ENCODE data around the gene DUSP6.
"Not testable (repeated sequence)": the region's sequence is repeated elsewhere in the genome, so short reads cannot be mapped to it uniquely, and the experiment has no call there.

The DUSP6 gene

DNA sequence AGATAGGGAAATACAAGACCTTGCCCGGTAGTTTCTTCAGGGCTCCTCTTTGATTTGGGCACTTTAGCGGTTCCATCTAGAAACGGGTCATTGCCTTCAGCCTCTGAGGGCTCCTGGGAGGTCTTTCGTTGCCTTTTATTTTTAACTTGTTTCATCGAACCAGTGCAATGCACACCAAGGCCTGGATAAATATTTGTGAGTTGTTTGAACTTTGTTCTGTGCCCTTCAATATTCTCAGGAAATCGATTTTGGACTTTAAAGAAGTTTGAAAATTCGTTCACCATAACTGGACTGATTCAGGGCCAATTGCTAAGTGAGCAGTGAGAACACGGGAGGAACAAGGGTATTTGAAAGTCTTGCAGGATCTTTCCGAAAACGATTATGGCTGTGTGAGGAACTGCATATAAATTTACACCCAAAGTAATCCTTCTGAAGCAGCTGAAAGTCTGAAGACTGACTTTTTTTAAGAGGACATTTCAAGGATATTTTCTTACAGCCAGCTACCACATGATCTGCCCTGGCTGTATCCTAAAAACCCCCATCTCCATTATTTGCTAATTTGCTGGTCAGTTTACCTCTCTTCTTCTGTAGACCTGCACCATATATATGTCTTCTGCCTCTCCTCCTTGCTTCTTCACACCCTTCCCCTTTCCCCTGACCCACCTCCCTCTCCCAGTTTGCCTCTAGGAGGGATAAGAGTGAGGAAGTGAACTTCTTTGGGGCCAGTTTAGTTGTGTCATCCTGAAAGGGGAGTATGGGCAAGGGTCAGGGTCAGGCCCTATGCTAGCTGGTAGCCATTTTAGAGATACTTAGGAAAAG is 8.0 kb downstream of the DUSP6 start:
- no peak for DNase-seq
- in situ Hi-C loops (cut with HindIII; ENCODE audit: low pct_ligation_motif_present, low pct_unique_long_range_greater_than_20kb, low sequenced_read_pairs), result no loop called here

DNA sequence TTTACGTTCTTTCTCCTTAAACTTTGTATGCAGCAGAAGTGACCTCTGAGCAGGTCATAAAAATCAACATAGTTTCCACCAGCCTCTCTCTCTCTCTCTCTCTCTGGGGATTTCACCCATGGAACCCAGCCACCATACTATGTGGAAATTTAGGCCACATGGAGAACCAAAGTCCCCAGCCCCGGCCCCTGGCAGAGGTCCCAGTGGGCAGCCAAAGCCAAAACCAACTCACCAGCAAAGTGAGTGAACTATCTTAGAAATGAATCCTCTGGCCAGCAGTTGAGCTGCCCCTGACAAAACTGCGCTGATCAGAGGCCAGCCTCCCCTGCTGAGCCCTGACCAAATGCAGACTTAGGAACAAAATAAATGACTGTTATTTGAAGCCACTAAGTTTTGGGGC is 9.2 kb downstream of the DUSP6 start:
- in situ Hi-C loops (cut with HindIII; ENCODE audit: low pct_ligation_motif_present, low pct_unique_long_range_greater_than_20kb, low sequenced_read_pairs), result no loop called here
- no peak for DNase-seq

DNA sequence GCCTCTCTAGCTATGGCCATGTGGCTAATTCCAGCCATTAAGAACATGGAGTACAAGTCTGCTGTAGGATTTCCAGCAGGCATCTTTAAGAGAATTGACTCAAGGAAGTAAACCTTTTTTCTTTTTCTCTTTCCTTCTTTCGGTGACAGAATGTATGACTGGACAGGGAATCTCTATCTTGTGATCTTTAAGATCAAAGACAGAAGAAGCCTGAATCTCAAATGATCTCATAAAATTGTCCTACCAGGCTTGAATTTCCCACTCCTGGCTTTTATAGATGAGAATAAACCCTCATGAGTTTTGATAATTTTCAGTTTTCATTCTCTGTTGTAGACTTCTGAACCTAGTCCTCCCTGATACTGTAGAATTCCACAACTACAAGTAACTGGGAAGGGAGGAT is 11.4 kb downstream of the DUSP6 start:
- in situ Hi-C loops (cut with HindIII; ENCODE audit: low pct_ligation_motif_present, low pct_unique_long_range_greater_than_20kb, low sequenced_read_pairs), result no loop called here
- no peak for DNase-seq

DNA sequence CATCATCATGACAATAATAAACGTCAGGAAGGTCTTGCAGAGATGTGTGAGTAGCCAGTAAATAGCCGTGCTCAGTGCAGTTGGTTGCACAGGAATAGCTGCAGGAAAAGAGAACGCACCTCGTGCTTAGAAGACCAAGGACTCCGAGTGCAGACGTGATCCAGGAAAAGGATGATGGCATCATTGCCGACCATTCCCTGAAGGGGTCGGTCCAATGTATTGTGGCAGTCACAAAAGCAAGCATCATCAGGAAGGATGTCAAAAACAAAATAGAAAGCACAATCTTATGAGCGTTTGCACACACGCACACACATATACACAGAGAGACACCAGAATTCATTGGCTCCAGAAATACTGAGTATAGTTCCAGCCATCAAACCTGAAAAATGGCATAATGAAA is 12.8 kb downstream of the DUSP6 start:
- in situ Hi-C loops (cut with HindIII; ENCODE audit: low pct_ligation_motif_present, low pct_unique_long_range_greater_than_20kb, low sequenced_read_pairs), result no loop called here
- DNase-seq, result no peak

DNA sequence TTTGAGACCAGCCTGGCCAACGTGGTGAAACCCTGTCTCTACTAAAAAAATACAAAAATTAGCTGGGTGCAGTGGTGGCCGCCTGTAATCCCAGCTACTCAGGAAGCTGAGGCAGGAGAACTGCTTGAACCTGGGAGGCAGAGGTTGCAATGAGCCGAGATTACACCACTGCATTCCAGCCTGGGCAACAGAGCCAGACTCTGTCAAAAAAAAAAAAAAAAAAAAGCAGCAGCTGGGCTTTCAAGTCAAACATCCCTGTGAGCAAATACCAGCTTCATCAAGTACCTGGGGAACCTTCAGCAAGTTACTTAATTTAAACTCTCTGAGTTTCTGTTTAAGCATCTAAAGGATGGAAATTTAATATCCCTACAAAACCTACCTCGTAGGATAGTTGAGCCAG is 15.2 kb downstream of the DUSP6 start:
- in situ Hi-C loops (cut with HindIII; ENCODE audit: low pct_ligation_motif_present, low pct_unique_long_range_greater_than_20kb, low sequenced_read_pairs); DNase-seq: not testable (repeated sequence)

DNA sequence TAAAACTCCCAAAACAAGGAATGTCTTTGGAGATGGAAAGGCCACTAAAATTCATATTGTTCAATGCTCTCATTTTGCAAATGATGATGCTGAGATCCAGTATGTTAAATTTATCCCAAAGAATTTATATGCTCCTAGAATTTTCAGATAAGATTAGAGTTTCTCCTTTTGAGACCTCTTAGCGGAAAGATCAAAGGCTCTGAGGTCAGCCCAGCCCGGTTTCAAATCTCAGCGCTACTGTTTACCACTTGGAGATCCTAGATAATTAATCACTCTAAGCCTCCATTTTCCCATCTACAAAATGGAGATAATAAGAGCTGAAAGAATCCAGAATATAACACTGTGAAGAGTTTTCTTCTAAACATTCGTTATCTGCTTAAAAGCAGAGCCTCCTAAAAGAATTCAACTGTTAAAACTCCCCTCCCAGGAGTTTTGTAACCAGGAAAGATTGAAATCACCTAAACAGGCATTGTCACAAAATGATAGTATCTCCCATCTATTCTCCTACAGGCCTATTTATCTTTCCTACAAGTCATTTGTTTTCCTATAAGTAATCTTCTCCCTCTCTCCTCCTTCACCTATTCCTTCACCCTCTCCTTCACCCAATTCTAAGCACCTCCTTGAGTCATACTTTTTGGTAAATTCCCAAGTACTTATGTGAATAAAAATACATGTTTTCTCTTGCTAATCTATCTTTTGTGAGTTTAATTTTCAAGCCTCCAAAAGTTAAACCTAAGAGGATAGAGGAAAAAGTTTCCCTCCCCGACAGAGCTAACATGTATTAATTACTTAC is 16.7 kb downstream of the DUSP6 start:
- in situ Hi-C loops (cut with HindIII; ENCODE audit: low pct_ligation_motif_present, low pct_unique_long_range_greater_than_20kb, low sequenced_read_pairs), result no loop called here
- no peak for DNase-seq

DNA sequence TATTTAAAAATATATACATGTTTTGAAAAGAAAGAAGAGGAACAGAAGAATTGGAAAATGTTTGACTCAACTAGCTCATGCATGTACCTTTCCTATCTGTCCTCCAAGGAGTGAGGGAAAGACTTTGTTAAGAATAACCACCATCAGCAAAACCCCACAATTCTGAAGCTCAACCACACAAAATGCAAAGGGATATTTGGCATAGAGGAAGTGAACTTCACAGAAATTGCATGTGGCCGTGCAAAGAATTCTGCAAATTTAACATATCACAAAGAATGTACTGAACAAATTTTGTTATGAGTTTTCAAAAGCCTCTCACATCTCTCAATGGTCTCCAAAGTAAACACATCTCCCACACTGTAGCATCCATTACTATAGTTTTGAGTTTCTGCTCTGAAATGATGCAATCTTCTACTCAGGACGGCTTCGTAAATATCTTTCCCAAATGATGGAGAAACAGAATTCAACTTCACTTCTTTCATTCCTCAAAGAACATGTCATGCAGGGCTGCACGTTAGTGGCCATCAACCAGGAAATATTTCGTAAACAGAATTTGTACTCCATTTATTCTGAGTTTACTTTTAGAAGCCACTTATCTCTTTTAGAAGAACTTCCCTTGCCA is 17.6 kb downstream of the DUSP6 start:
- DNase-seq, result no peak
- in situ Hi-C loops (cut with HindIII; ENCODE audit: low pct_ligation_motif_present, low pct_unique_long_range_greater_than_20kb, low sequenced_read_pairs), result no loop called here

DNA sequence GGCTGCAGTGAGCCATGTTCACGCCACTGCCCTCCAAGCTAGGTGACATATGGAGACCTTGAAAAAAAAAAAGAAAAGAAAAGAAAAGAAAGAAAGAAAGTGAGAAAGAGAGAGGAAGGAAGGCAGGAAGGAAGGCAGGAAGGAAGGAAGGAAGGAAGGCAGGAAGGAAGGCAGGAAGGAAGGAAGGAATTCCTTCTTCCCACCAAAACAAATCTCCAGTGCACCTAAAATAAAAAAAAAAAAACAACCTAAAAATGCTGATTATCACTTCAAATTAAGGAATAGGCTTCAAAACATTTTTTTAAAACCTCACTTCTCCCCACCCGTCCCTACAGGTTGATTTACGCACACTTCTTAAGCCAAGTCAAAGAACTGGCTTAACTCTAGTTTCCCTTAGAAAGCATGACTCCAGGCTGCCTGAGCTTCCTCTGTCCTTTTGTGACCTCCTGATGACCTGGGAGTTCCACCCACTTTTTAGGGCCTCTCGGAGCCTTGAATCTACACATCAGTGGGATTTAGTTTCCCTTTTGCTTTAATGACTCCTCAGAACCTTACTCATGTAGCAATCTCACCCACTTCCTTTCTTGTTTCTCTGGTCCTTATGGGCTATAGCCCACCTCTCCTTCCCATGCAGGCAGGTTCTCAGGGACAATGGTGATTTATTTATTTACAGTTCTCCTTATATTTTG is 18.6 kb downstream of the DUSP6 start:
- DNase-seq, result no peak
- in situ Hi-C loops (cut with HindIII; ENCODE audit: low pct_ligation_motif_present, low pct_unique_long_range_greater_than_20kb, low sequenced_read_pairs), result no loop called here

DNA sequence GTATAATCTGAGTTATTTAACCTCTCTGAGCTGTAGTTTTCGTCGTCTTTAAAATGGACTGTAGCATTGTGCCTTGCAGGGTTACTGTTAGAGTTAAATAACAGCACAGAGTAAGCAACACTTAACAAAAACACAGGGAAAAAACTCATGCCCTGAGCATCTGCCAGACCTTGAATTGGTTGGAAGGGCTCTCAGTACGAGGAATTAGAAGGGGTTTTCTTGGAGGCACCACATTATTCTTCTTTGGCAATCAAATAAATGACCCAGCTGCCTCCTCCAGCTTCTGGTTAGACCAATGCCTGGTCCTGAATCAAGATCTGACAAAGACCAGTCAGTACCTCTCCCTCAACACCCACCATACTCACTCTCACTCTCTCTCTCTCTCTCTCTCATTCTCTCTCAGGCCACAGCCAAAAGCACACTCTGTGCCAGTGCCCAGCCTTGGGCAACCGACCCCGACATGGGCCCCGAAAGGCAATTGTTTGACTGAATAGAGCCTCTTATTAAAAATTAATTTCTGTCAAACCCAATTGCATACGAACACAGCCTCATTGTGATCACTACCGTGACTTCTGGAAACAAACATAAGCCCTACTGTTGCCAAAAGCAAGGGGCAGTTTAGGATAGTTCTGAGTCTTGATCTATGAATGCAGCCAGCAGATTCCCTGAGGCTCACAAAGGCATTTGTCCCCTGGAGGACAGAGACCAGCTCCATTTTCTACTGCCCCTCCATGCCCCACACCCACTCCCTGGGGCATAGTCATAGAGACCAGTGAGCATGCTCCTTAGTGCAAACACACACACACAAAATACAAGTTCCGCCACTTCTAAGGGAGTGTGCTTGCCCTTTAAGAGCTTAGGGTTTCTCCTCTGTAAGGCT is 23.9 kb downstream of the DUSP6 start:
- in situ Hi-C loops (cut with HindIII; ENCODE audit: low pct_ligation_motif_present, low pct_unique_long_range_greater_than_20kb, low sequenced_read_pairs), result no loop called here
- DNase-seq, result no peak

DNA sequence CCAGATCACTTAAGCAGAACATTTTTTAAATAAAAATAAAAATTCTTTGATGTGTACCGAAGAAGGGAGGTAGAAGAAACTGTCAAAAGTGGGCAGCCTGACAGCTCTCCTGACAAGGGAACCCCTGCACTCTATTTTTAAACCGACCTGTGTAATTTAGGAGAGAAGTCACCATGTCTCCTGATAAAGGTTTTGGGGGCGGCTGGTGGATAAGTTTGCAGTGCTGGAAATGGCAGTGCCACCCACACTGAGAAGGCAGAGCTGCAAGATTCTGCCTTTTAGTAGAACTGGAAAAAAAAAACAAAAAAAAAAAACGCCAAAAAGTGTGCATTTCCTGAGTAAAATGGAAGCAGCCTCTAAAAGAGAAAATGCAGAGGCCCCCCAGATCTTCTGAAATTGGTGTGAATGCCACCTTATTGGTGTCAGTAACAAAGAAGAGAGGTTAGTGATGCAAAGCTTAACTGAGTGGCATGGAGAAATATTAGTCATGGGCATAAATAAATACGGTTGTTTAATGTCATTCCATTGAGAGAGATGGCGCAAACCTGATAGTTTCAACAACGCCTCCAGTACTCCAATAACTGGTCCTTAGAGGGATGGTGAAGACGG is 24.7 kb downstream of the DUSP6 start:
- DNase-seq, result no peak
- in situ Hi-C loops (cut with HindIII; ENCODE audit: low pct_ligation_motif_present, low pct_unique_long_range_greater_than_20kb, low sequenced_read_pairs), result no loop called here

DNA sequence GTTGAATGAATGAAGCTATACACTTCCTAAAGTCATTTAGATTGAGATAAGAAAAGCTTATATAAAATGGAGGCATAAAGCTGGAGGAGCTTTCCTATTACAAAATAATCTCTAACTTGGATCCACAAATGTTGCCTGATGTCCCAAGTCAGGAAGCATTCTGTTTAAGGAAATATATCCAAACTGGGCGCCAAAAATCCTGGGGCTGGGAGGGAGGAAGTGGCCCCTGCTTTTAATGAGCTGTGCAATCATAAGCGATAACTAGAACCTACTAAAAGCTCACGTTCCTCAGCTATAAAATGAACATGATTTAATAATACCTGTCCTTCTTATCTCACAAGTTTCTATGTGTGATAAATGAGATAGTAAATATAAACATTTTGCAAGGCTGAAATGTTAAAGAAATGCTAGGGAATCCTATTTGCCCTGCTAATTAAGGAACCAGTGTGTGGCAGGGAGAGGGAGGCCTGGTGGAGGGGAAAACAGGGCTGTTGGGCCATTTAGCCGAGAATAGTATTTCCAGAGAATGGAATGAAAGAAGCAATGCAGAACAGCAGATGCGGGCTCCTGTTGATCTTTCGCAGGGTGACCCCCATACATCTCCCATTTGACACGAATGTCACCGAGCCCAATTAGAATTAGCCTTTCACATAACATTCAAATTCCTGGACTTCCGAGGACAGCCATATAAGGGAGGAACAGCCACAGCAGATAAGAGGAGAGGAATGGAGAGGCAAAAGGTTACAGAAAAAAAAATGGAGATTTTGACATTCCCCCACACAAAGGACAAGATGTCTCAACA is 25.9 kb downstream of the DUSP6 start:
- DNase-seq, result no peak
- in situ Hi-C loops (cut with HindIII; ENCODE audit: low pct_ligation_motif_present, low pct_unique_long_range_greater_than_20kb, low sequenced_read_pairs), result no loop called here

DNA sequence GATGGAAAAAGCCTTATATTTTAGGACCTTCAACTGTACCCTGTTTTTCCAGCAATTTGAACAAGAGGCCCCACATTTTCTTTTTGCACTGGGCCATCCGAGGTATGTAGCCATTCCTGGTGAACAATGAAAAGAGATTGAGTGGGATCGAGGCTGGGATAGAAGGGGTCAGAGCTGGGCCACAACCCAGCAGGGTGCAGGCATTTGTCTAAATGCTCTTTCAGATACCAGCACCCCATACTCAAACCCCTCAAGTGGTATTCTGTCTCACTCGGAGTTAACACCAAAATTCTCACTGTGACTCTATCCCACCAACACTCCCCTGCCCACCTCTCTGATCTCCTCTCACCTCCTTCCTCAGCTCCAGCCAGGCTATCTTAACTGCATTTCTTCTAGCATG is 26.8 kb downstream of the DUSP6 start:
- in situ Hi-C loops (cut with HindIII; ENCODE audit: low pct_ligation_motif_present, low pct_unique_long_range_greater_than_20kb, low sequenced_read_pairs), result no loop called here
- no peak for DNase-seq

DNA sequence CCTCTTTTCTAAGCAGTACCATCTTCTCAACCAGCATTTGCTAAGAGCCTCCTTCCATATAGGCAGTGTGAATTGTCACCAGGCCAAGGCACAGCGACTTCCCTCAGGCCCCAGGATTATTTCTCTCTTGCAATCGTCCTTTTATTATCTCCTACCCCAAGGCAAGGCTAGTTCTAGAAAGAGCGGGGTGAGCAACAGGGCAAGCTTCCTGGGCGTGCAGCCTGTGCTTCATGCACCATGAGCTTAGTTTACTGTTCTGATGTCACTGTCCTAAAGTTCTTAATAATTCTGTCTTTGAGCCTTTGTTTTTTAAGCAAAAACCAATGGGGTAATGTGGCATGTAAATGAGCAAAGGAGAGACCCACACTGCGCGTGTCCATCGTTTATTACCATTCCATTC is 27.9 kb downstream of the DUSP6 start:
- in situ Hi-C loops (cut with HindIII; ENCODE audit: low pct_ligation_motif_present, low pct_unique_long_range_greater_than_20kb, low sequenced_read_pairs), result no loop called here
- DNase-seq, result no peak

DNA sequence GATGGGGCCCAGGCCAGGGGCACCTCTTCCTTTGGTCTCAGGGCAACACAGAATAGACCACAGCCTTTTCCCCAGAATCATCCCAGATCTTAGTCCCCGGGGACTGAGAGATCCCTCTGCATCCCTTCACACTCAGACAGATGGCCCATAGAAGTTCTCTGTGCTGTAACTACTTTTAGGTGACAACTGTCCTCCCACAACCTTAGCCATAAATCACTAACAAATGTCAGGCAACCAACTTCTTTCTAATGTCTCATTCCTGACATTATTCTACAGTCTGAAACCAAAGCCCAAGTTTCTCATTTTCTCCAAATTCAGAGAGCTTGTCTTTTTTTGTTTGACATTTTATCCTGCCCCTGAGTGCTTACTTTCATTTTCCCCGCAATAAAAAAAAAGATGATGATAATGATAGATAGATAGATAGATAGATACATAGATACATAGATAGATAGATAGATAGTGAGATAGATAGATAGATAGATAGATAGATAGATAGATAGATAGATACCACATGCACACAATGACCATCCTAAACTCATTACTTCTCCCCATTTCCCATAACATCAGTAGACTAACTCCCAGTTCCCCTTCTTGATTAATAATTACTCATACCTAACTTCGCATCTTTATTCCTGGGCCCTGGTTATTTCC is 28.6 kb downstream of the DUSP6 start:
- in situ Hi-C loops (cut with HindIII; ENCODE audit: low pct_ligation_motif_present, low pct_unique_long_range_greater_than_20kb, low sequenced_read_pairs), result no loop called here
- no peak for DNase-seq

DNA sequence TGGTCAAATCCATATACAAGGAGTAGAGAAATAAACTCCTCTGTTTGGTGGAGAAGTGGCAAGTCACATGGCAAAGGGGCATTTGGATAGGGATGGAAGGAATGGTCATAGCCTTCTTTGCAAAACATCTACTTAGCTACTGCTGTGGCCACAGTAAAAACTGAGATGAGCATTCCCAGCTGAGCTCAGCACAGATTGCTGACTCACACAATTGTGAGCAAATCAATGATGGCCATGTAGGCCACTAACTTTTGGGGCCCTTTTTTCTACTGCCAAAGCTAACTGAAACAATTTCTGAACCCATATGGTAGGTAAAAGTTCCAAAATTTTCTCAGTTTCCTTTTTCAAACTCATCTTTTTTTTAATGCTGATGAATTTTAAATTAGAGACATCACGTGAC is 31.6 kb downstream of the DUSP6 start:
- in situ Hi-C loops (cut with HindIII; ENCODE audit: low pct_ligation_motif_present, low pct_unique_long_range_greater_than_20kb, low sequenced_read_pairs), result no loop called here
- no peak for DNase-seq

DNA sequence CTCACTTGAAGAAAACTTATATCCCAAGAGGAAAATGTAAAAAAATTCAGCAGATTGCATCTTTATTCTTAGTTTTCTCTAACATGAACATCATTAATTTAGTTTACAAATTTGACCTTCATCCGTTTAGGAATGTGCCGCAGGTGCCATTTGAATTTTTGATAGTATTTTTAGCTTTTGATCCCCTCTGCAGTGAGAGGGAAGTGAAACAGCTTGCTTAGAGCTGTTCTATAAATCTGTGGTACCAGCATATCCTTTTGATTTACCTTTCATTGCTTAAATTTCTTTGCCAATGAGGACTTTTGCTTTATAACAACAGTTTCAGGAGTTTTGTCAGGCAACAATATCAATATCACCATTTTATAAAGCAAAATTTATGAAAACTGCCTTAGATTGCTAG is 32.7 kb downstream of the DUSP6 start:
- in situ Hi-C loops (cut with HindIII; ENCODE audit: low pct_ligation_motif_present, low pct_unique_long_range_greater_than_20kb, low sequenced_read_pairs), result no loop called here
- no peak for DNase-seq

DNA sequence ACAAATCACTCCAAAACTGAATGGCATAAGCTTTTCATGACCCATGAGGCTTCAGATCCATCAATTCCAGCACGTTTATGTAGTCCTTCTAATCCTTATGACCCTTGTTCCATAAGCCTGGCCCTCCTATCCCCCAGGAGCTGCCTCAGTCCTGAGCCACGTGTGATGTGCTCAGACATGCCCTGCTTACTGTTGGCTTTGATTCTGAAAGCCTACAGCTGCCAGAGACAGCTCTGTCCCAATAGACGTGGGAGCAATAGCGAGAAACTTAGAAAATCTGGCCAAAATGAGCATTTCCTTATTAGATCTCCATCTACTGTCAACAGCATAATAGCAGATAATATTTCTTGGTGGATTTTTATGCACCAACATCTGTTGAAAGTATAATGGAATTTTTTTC is 33.2 kb downstream of the DUSP6 start:
- no peak for DNase-seq
- in situ Hi-C loops (cut with HindIII; ENCODE audit: low pct_ligation_motif_present, low pct_unique_long_range_greater_than_20kb, low sequenced_read_pairs), result no loop called here

Measured in ACHN (cell line).